NCI-H524 treated with DMSO at 0.1 percent for 48 hours (cell line): Measurements from ENCODE around the gene VPREB3.
A peak's percentile ranks its signal among the peaks of the same experiment; 100 is the strongest.
"Not testable (repeated sequence)": the region's sequence is repeated elsewhere in the genome, so short reads cannot be mapped to it uniquely, and the experiment has no call there.

Source experiments
- DNase-seq: peaks from one replicate; lab custom pipeline; 2025; lab: John Stamatoyannopoulos, UW

Gene VPREB3

GRCh38 chr22:23742505-23743264 lies 11.5 kb downstream of the VPREB3 start:
- DNase-seq, result no peak

- DNase-seq, result no peak
These were observed 16.5 kb downstream of the VPREB3 start for GRCh38 chr22:23737696-23738095.

- not testable (repeated sequence) for DNase-seq
These were observed 26.1 kb downstream of the VPREB3 start for GRCh38 chr22:23728108-23728507.

GRCh38 chr22:23722724-23723123 lies 31.5 kb downstream of the VPREB3 start:
- DNase-seq, result no peak

GRCh38 chr22:23722160-23722559 lies 32.1 kb downstream of the VPREB3 start:
- no peak for DNase-seq

GRCh38 chr22:23720855-23721254 lies 33.4 kb downstream of the VPREB3 start:
- DNase-seq, result no peak

GRCh38 chr22:23718371-23719165 lies 35.7 kb downstream of the VPREB3 start:
- DNase-seq, result no peak

GRCh38 chr22:23716811-23717801 lies 37.1 kb downstream of the VPREB3 start:
- DNase-seq, result peak; percentile 56

- no peak for DNase-seq
These were observed 38.3 kb downstream of the VPREB3 start for GRCh38 chr22:23715806-23716375.

- DNase-seq, result no peak
These were observed 39.3 kb downstream of the VPREB3 start for GRCh38 chr22:23714596-23715578.

GRCh38 chr22:23713696-23714595 lies 40.3 kb downstream of the VPREB3 start:
- no peak for DNase-seq

- DNase-seq, result no peak
These were observed 42.0 kb downstream of the VPREB3 start for GRCh38 chr22:23712256-23712655.

- no peak for DNase-seq
These were observed 45.1 kb downstream of the VPREB3 start for GRCh38 chr22:23709107-23709506.

- DNase-seq, result no peak
These were observed 46.0 kb downstream of the VPREB3 start for GRCh38 chr22:23708270-23708669.

GRCh38 chr22:23705358-23705757 lies 48.9 kb downstream of the VPREB3 start:
- no peak for DNase-seq

GRCh38 chr22:23704829-23705228 lies 49.4 kb downstream of the VPREB3 start:
- no peak for DNase-seq

- no peak for DNase-seq
These were observed 50.2 kb downstream of the VPREB3 start for GRCh38 chr22:23704062-23704461.
